CD4-positive, alpha-beta T cell treated with Interleukin-17A for 4 hours (primary cell): ENCODE results near the gene ZNF627.
"Not testable (repeated sequence)": the region's sequence is repeated elsewhere in the genome, so short reads cannot be mapped to it uniquely, and the experiment has no call there.

Experiments
- DNase-seq: peaks from one replicate; pipeline ENCODE4 v3.0.0-alpha.2; 2020; ENCODE audit warnings: mixed read lengths

Gene ZNF627

DNA sequence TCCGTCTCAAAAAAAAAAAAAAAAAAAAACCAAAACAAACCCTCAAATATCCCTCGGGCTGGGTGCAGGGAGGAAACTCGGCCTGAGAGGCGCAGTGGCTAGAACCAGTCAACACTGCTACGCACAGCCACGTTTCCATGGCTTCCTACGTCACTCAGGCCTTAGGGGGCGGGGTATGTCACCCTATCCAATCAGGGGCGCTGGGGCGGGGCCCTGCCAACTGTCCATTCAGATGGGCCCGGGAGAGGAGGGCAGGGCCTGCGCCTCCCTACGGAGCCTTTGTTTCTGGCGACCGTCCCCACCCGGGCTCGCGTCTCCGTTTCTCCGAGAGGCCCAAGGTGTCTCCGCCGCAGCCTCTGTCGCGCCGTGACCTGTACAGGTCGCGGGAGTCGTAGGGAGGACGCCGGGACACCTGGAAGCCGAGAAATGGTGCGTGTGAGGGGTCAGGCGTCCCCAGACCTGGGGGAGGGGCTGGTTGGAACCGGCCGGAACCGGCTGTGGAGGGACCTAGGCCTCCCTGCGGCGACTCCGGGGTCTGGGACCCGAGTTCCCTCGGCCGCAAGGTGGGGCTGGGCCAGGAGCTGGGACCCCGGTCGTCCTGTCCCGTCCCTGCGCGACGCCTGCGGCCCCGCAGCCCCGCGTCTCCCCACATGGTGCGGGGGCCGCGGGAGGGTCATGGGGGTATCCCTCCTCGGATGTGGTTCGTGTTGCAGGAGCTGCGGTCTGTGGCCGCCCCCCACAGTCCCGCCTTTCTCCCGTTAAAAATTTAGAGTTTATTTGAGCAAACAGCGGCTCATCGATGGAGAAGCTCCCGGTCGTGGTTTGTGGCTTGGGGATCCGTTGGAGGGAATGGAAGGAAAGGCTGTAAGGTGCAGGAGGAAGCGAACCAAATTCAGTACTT is at the start of gene ZNF627:
TSS of gene ZNF627 (plus strand) at position 282 of the 901 bp plus-strand sequence. CDS start at position 427, 145 bp downstream.
- DNase-seq = peak; percentile 98

GRCh38 chr19:11547929-11548700 is 49.2 kb upstream of the ZNF627 start:
- no peak for DNase-seq

DNA sequence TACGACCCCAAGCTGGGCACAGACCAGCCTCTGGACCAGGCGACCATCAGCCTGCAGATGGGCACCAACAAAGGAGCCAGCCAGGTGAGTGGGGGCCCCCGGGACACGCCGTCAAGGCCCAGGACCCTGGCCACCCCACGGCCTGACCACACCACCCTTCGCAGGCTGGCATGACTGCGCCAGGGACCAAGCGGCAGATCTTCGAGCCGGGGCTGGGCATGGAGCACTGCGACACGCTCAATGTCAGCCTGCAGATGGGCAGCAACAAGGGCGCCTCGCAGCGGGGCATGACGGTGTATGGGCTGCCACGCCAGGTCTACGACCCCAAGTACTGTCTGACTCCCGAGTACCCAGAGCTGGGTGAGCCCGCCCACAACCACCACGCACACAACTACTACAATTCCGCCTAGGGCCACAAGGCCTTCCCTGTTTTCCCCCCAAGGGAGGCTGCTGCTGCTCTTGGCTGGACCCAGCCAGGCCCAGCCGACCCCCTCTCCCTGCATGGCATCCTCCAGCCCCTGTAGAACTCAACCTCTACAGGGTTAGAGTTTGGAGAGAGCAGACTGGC is 47.8 kb upstream of the ZNF627 start:
- no peak for DNase-seq

- no peak for DNase-seq
These were observed 47.0 kb upstream of the ZNF627 start for GRCh38 chr19:11550265-11550664.

- no peak for DNase-seq
These were observed 45.6 kb upstream of the ZNF627 start for GRCh38 chr19:11551603-11552235.

GRCh38 chr19:11552666-11553372 is 44.5 kb upstream of the ZNF627 start:
- no peak for DNase-seq

GRCh38 chr19:11554160-11554559 is 43.1 kb upstream of the ZNF627 start:
- no peak for DNase-seq

GRCh38 chr19:11555246-11555645 is 42.0 kb upstream of the ZNF627 start:
- DNase-seq = no peak

DNA sequence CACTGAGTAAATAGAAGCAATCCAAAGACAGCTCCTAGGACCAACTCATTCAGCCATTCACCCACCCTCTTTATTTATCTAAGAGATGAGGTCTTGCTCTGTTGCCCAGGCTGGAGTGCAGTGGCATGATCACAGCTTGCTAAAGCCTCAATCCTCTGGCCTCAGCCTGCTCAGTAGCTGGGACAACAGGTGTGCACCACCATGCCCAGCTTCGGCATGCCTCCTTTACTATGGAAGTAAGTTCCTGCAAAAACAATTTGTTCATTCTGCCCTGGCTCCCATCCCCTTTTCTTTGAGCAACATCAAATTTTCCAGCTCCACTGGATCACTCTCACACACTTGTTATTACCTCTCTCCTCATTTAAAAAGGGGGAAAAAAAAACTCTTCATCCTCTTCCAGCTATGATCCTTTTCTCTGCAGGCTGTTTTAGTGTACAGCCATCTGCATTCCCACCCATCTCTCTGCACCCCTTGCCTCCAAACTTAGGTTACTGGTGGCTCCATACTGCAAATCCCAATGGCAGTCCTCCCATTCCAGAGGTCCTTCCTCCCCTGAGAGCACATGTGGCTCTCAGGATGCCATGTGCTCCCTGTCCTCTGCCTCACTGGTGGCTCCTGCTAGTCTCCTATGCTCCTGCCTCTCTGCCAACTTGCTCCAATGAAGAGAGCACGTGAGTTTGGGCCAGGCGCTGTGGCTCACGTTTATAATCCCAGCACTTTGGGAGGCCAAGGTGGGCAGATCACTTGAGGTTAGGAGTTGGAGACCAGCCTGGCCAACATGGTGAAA is 40.5 kb upstream of the ZNF627 start:
- DNase-seq = no peak

DNA sequence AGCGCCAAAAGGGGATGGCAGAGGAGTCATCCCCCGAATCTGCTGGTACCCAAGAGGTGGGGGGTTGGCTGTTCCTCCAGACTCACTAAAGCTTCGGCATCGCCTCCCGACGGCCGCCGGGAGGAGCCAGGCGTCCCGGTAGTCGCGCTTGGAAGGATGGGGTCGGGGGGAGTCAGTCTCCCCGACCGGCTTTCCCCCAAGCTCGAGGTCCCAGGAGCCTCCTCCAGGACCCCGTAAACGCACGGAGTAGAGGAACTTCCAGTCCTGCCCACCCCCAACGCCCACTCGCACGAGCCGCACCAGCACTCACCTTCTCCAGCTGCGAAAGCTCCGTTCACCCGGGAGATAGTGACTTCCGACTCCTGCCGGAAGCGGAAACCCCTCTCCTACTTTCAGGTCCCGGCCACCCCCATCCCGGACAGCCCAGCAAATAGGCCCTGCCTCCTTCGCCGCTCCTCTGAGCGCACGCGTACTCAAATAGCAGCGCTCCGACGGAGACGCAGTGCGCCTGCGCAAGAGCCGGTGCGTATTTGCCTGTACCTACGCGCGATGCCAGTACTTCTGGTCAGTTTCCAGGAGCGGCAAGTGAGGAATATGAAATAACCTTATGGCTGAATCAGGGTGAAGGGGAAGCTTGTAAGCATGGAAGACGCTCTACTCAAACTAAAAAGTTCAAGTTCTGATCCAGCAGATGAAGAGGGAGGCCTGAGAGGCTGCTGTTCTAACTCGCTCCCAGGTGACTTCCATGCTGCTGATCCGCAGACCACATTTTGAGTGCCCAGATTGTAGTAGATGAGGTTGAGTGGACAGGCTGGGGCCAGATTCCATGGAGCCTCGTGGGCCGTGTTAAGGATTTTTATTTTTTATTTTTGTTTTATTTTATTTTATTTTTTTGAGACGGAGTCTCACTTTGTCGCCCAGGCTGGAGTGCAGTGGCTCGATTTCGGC is 38.1 kb upstream of the ZNF627 start, which contains the start of gene ELOF1:
TSS of gene ELOF1 (minus strand) at position 350 of the 948 bp plus-strand sequence. CDS start 4,883 bp downstream, outside the sequence.
- peak; percentile 98 for DNase-seq

DNA sequence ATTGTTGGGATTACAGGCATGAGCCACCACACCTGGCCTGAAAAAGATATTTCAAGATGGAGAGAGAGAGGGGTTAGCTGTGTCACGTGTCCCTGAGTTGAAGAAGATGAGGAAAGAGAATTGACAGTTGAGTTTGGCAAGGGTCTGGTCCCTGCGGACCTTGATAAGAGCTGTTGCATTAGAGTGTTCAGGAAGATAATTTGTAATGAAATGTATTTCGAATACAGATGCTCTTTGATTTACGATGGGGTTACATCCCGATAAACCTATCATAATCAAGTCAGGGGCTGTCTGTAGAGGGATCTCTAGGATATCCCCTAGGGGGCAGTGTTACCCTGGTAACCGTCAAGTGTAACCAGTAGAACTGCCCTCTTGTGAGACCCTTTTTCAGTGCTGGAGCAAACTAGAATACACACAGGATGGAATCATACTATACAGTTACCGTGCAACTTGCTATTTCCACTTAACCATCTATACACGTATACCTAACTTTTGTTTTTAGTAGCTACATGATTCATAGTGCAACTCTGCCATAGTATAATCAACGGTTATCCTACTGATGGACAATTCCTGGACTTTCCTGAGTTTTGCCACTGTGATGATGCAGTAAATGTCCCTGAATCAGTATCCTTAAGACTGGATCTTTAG is 36.8 kb upstream of the ZNF627 start:
- peak; percentile 72 for DNase-seq

- no peak for DNase-seq
These were observed 33.8 kb upstream of the ZNF627 start for GRCh38 chr19:11563532-11563931.

DNA sequence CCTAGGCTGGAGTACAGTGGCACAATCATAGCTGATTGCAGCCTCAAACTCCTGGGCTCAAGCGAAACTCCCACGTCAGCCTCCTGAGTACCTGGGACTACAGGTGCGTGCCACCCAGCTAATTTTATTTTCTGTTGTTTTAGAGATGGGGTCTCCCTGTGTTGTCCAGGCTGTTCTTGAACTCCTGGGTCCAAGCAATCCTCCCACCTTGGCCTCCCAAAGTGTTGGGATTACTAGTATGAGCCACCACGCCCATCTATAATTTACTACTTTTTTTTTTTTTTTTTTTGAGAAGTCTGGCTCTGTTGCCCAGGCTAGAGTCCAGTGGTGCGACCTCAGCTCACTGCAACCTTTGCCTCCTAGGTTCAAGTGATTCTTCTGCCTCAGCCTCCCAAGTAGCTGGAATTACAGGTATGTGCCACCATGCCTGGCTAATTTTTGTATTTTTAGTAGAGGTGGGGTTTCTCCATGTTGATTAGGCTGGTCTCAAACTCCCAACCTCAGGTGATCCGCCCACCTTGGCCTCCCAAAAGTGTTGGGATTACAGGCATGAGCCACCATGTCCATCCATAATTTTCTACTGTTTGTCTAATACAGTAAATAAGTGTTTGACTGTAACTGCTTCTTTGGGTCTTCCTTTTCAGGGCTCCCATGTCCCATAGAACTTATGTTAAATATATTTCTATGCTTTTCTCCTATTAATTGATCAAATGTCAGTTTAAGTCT is 33.0 kb upstream of the ZNF627 start:
- DNase-seq = not testable (repeated sequence)

GRCh38 chr19:11565649-11565980 is 31.7 kb upstream of the ZNF627 start:
- not testable (repeated sequence) for DNase-seq

DNA sequence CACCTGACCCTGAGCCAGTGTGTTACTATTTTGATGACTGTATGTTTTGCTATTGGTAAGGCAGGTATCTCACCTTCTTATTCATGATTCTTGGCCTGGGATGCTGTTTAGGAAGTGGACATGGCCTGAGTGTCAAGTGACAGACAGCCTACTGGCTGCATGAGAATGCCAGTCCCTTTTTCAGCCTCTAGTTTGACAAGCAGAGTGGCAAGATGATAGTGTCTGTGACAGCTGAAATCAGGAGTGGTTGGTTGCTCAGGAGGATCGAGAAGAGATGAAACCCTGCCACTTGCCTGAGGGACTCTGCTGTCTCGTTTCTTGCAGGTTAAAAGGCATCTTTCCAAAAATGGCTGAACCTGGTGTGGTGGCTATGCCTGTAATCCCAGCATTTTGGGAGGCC is 31.1 kb upstream of the ZNF627 start:
- DNase-seq = no peak

DNA sequence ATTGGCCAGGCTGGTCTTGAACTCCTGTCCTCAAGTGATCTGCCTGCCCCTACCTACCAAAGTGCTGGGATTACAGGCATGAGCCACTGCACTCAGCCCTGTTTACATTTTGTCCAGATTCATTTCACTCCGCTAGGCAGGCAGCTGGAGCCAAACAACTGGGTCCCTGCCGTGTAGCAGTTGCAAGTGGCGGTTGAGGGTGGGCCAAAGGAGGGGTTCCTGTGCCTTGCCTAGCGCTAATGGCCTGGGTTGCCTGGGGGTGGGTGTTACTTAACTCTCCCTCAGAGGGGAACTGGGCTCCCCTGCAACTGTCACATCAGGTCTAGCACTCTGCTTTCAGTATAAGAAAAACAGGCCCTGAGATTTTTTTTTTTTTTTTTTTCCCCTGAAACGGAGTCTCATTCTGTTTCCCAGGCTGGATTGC is 27.2 kb upstream of the ZNF627 start:
- DNase-seq = no peak

DNA sequence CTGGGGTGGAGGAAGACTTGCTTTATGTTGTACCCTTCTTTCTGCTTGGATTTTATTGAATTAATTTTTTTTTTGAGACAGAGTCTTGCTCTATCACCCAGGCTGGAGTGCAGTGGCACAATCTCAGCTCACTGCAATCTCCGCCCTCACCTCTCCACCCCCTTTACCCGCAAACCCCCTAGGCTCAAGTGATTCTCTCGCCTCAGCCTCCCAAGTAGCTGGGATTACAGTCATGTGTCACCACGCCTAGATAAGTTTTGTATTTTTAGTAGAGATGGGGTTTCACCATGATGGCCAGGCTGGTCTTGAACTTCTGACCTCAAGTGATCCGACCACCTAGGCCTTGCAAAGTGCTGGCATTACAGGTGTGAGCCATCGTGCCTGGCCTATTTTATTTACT is 23.9 kb upstream of the ZNF627 start:
- DNase-seq = not testable (repeated sequence)

- DNase-seq = not testable (repeated sequence)
These were observed 23.5 kb upstream of the ZNF627 start for GRCh38 chr19:11573763-11574162.

- DNase-seq = no peak
These were observed 22.6 kb upstream of the ZNF627 start for GRCh38 chr19:11574689-11575088.
